ENCODE measurements around the gene RPS15. TPM values are rescaled to one million over a fixed set of nuclear protein-coding genes. Genes with fewer than 3 reads are reported as not detected.

The RPS15 gene
- total and polyA plus RNA-seq, 2 of the 13 experiments (the other 11 are each of a cell fraction or from before 2014, with no cell fraction given) = 695 to 1,411 TPM

DNA sequence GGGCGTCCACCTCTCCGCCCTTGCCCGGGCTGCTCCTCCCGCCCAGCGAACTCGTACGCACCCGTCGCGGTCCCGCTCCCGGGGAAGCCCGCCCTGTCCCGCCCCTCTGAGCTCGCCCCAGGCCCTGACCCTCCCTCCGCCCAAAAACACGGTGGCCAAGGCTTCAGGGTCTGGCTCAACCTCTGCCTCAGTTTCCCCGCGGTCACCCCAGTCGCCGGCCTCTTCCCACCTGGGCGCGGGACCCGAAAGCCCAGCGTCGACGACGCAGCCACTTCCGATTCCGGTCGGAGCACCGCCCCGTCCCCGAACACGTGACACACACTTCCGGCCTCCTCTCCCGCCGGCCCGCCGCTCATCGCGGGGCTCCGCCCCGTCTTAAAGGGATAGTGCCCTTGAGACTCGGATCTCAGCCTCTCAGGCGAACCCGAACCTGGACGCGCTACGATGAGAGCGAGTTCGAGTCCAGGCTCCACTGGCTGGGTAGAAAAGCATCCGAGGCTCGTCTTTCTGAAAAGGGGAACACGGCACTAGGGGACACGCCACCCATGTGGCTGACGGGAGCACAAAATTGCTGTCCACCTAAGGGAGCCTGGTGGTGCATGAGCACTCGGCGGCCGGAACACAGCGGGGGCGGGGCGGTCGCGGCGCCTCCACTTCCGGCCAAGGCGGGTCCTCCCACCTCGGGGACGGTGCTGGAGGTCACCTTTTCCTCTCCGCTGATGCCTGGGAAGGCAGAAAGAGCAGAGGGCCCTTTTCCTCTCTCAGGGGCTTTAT is 40.9 kb downstream of the RPS15 start, which contains the start of gene C19orf25 (continued):
- TF ChIP-seq, protein P1, sequence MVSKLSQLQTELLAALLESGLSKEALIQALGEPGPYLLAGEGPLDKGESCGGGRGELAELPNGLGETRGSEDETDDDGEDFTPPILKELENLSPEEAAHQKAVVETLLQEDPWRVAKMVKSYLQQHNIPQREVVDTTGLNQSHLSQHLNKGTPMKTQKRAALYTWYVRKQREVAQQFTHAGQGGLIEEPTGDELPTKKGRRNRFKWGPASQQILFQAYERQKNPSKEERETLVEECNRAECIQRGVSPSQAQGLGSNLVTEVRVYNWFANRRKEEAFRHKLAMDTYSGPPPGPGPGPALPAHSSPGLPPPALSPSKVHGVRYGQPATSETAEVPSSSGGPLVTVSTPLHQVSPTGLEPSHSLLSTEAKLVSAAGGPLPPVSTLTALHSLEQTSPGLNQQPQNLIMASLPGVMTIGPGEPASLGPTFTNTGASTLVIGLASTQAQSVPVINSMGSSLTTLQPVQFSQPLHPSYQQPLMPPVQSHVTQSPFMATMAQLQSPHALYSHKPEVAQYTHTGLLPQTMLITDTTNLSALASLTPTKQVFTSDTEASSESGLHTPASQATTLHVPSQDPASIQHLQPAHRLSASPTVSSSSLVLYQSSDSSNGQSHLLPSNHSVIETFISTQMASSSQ (IDR thresholded peaks at IDR 0.05; ENCODE audit: low read depth) = no peak
- TF ChIP-seq, protein P1 (CRISPR knock-in tag; IDR thresholded peaks at IDR 0.05; ENCODE audit: borderline replicate concordance) = no peak
- TF ChIP-seq ZNF17 (CRISPR knock-in tag; IDR thresholded peaks at IDR 0.05) = no peak
- TF ChIP-seq ZSCAN31 (CRISPR knock-in tag; IDR thresholded peaks at IDR 0.05; ENCODE audit: low read depth) = peak; percentile 44; the same call in 1 of the 2 replicates
- 0 out of 2 replicates have a peak, but pooled peaks have one; percentile 29 for TF ChIP-seq ZNF564 (CRISPR knock-in tag; IDR thresholded peaks at IDR 0.05)
- peak; percentile 75 for TF ChIP-seq ZNF709 (CRISPR knock-in tag; IDR thresholded peaks at IDR 0.05)
- no peak for TF ChIP-seq ZNF747 (CRISPR knock-in tag; IDR thresholded peaks at IDR 0.05; ENCODE audit: borderline replicate concordance)
- peak; percentile 24 for TF ChIP-seq TBL1XR1 (IDR thresholded peaks at IDR 0.05; ENCODE audit: borderline replicate concordance, low read length, partially characterized antibody)
- no peak for TF ChIP-seq CERS6 (CRISPR knock-in tag; IDR thresholded peaks at IDR 0.05)
- TF ChIP-seq ZNF263 (CRISPR knock-in tag; IDR thresholded peaks at IDR 0.05) = peak; percentile 87
- TF ChIP-seq ZNF660 (CRISPR knock-in tag; IDR thresholded peaks at IDR 0.05; ENCODE audit: borderline replicate concordance, low read depth) = no peak
- TF ChIP-seq HHEX (CRISPR knock-in tag; IDR thresholded peaks at IDR 0.05) = no peak
- no peak for TF ChIP-seq ZNF256 (CRISPR knock-in tag; conservative IDR thresholded peaks at IDR 0.05)
- no peak for TF ChIP-seq SOX6 (IDR thresholded peaks at IDR 0.05)
- no peak; the same call in 1 of the 2 replicates for TF ChIP-seq SOX6 (CRISPR knock-in tag; IDR thresholded peaks at IDR 0.05)
- peak; percentile 74 for TF ChIP-seq SPEN (CRISPR knock-in tag; IDR thresholded peaks at IDR 0.05; ENCODE audit: low read depth)
- no peak for TF ChIP-seq KLF15 (CRISPR knock-in tag; IDR thresholded peaks at IDR 0.05; ENCODE audit: borderline replicate concordance)
- TF ChIP-seq ARHGAP35 (CRISPR knock-in tag; IDR thresholded peaks at IDR 0.05; ENCODE audit: borderline replicate concordance) = peak; percentile 47; the same call in 1 of the 2 replicates
- TF ChIP-seq TOPORS (CRISPR knock-in tag; IDR thresholded peaks at IDR 0.05) = peak; percentile 21; the same call in 1 of the 2 replicates
- no peak for TF ChIP-seq HNRNPK (IDR thresholded peaks at IDR 0.05; ENCODE audit: low read depth, low read length, poor library complexity, severe bottlenecking)
- no peak for TF ChIP-seq TAF15 (IDR thresholded peaks at IDR 0.05; ENCODE audit: low read depth, low read length, poor library complexity, severe bottlenecking)
- TF ChIP-seq MED13 (CRISPR knock-in tag; IDR thresholded peaks at IDR 0.05) = no peak
- TF ChIP-seq KLF13 (CRISPR knock-in tag; IDR thresholded peaks at IDR 0.05) = 0 out of 2 replicates have a peak, but pooled peaks have one; percentile 27
- peak; percentile 91 for TF ChIP-seq ZKSCAN1 (IDR thresholded peaks at IDR 0.05; ENCODE audit: low read length)
